ENCODE data around the gene RPL36A.

DNA sequence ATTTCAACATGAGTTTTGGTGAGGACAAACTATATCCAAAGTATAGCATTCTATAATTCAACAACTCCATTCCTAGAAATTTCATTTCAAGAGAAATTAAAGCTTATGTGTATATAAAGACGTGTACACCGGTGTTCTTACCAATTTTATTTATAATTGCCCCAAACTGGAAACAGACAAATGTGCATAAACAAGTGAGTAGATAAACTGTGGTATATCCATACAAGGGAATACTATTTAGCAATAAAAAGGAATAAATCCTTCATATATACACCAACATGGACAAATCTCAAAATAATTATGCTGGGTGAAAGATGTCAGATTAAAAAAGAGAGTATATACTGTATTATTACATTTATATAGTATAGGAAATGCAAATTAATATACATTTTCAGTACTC, 37.1 kb downstream of the RPL36A start:
- TF ChIP-seq SUZ12 (IDR thresholded peaks at IDR 0.05; ENCODE audit: extremely low read depth, insufficient read depth, insufficient read length) (no peak), ZNF274 (IDR thresholded peaks at IDR 0.05; ENCODE audit: low read depth, low read length) (no peak)
